Measurements from ENCODE around the gene TMX1. TPM values are rescaled to one million over a fixed set of nuclear protein-coding genes. Genes with fewer than 3 reads are reported as not detected.

The TMX1 gene
- total RNA-seq, 3 donors from 2014 or later = 29.9 to 31.9 (median 30.1) TPM

DNA sequence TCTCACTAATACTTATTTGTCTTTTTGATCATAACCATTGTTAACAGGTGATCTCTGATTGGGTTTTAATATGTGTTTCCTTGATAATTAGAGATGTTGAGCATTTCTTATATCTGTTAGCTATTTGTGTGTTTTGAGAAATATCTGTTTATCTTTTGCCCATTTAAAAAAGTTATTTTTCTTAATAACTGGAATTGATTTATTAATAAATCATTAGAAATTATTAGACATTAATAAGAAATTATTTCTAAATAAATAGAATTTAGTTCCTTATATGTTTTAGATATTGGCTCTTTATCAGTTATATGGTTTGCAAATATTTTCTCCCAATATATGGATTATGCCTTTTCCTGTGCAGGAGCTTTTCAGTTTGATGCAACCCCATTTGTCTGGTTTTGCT, 18.7 kb downstream of the TMX1 start:
- H3K36me3 ChIP-seq (ENCODE audit: low read depth) = no peaks in the 10 kb centered on the region
- H3K4me3 ChIP-seq = no peak overlapping the region
- TF ChIP-seq CTCF (IDR thresholded peaks at IDR 0.05) = no peak
- H3K4me1 ChIP-seq (ENCODE audit: low read depth) = no peaks in the 10 kb centered on the region
- DNase-seq = no peak
- H3K9me3 ChIP-seq = no peaks in the 10 kb centered on the region
- intact Hi-C loops (cut with DNase I, micrococcal nuclease) = no loop called here
- ATAC-seq = no peak

DNA sequence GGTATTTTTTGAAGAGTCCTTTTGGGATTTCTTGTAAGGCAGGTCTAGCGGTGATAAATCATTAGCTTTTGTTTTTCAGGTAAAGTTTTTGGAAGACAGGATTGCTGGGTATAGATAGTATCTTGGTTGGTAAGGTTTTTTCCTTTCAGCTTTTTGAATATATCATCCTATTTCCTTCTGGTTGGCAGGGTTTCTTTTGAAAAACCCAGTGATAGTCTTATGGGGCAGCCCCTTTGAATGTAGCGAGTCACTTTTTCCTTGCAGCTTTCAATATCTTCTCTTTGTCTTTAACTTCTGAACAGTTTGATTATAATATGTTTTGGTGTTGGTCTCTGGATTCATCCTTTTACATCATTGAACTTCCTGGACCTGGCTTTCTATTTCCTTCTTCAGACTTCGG, 20.2 kb downstream of the TMX1 start:
- H3K9me3 ChIP-seq = no peaks in the 10 kb centered on the region
- no peaks in the 10 kb centered on the region for H3K36me3 ChIP-seq (ENCODE audit: low read depth)
- DNase-seq (no peak), ATAC-seq (no peak)
- no peak overlapping the region for H3K4me3 ChIP-seq
- intact Hi-C loops (cut with DNase I, micrococcal nuclease) = no loop called here
- H3K4me1 ChIP-seq (ENCODE audit: low read depth) = no peaks in the 10 kb centered on the region
- TF ChIP-seq CTCF (IDR thresholded peaks at IDR 0.05) = no peak

DNA sequence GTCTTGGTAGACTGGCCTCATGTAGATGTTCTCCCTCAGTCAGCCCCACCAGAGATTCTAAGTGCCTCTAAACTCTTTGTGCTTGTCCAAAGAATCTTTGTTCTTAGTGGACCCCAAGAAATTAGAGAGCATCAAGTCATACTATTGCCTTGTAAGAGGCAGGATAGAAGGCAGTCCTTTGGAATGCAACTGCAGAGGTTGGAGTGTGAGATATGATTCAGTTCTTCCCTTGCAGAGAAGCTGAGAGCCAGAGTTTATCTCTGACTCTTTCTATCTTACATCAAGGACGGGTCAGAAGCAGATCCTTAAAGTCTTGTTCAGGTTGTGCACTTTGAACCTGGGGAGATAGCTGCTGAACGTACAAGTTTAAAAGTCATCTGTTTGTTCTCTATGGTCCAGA, 21.1 kb downstream of the TMX1 start:
- intact Hi-C loops (cut with DNase I, micrococcal nuclease) = no loop called here
- Histone ChIP-seq H3K4me3 (no peak overlapping the region), H3K4me1 (ENCODE audit: low read depth) (no peaks in the 10 kb centered on the region), H3K9me3 (no peaks in the 10 kb centered on the region), H3K36me3 (ENCODE audit: low read depth) (no peaks in the 10 kb centered on the region)
- no peak for ATAC-seq
- TF ChIP-seq CTCF (IDR thresholded peaks at IDR 0.05) = no peak
- DNase-seq = no peak

DNA sequence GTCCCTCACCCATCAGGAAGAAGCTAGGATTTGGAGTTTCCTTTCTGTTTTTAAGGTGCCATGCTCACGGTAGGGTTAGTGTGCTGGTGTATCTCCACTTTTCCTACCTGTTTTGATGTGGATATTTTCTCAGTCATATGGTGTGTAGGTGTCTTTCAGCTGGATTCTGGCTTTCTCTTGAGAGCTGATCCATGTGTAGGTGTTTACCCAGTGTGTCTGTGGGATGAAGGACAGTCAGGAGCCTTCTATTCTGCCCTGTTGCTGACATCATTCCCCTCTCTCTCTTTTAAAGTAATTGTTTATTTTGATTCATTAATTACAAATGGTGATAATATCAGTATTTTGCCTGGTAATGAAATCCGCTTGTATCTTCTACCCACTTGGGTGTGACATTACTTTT, 22.8 kb downstream of the TMX1 start:
- no peak for TF ChIP-seq CTCF (IDR thresholded peaks at IDR 0.05)
- Histone ChIP-seq H3K4me1 (ENCODE audit: low read depth) (no peaks in the 10 kb centered on the region), H3K4me3 (no peak overlapping the region), H3K9me3 (no peaks in the 10 kb centered on the region), H3K36me3 (ENCODE audit: low read depth) (no peaks in the 10 kb centered on the region)
- intact Hi-C loops (cut with DNase I, micrococcal nuclease) = no loop called here
- DNase-seq (no peak), ATAC-seq (no peak)

- DNase-seq (no peak), ATAC-seq (no peak)
- intact Hi-C loops (cut with DNase I, micrococcal nuclease) = no loop called here
- no peaks in the 10 kb centered on the region for H3K36me3 ChIP-seq (ENCODE audit: low read depth)
- no peaks in the 10 kb centered on the region for H3K9me3 ChIP-seq
- no peak overlapping the region for H3K4me3 ChIP-seq
- H3K4me1 ChIP-seq (ENCODE audit: low read depth) = no peaks in the 10 kb centered on the region
- TF ChIP-seq CTCF (IDR thresholded peaks at IDR 0.05) = no peak
These were observed 29.6 kb downstream of the TMX1 start for GRCh38 chr14:51269634-51270033.

- no peak for DNase-seq
- H3K9me3 ChIP-seq = no peaks in the 10 kb centered on the region
- H3K36me3 ChIP-seq (ENCODE audit: low read depth) = no peaks in the 10 kb centered on the region
- H3K4me1 ChIP-seq (ENCODE audit: low read depth) = no peaks in the 10 kb centered on the region
- no peak for TF ChIP-seq CTCF (IDR thresholded peaks at IDR 0.05)
- H3K4me3 ChIP-seq = no peak overlapping the region
- ATAC-seq = no peak
- intact Hi-C loops (cut with DNase I, micrococcal nuclease) = no loop called here
These were observed 36.6 kb downstream of the TMX1 start for GRCh38 chr14:51276605-51277004.

Data from mucosa of descending colon (tissue), 3 donors.